ENCODE data around the gene URB2. TPM values are rescaled to one million over a fixed set of nuclear protein-coding genes. Genes with fewer than 3 reads are reported as not detected.

Gene URB2
- total and polyA plus RNA-seq, 5 experiments from 2014 or later = 5.7 to 13.2 (median 8.5) TPM

DNA sequence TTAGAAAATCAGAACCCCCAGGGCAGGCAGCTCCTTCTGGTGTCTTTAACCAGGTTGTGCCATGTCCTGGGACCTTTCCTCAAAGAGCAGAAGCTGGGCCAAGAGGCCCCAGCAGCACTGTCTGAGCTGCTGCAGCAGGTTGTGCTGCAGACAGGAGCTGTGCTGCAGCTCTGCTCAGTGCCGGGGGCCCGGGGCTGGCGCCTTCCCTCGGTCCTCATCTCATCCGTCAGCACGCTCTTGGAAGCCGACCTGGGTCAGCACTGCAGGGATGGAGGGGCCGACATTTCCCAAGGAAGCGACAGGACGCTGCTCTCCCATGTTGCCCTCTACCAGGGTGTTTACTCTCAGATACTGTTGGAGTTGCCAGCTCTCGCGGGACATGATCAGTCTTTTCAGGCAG, 11.7 kb downstream of the URB2 start:
- Mint-ChIP-seq H3K27ac (no peak overlapping the region), H3K36me3 (peaks cover 0 to 73% (median 28%) of the 10 kb centered on the region in 3 donors), H3K4me1 (peaks cover 2 to 24% (median 17%) of the 10 kb centered on the region in 4 donors), H3K4me3 (no peak overlapping the region), H3K9me3 (no peaks in the 10 kb centered on the region), H3K27me3 (no peaks in the 10 kb centered on the region)
- DNase-seq = no peak
- POLR2A ChIA-PET = interaction anchor here (0.6 kb wide), 2 partner anchors 14 to 251 kb away, joined by 3 read pairs; no protein-coding TSS in a partner anchor
- ATAC-seq = no peak

DNA sequence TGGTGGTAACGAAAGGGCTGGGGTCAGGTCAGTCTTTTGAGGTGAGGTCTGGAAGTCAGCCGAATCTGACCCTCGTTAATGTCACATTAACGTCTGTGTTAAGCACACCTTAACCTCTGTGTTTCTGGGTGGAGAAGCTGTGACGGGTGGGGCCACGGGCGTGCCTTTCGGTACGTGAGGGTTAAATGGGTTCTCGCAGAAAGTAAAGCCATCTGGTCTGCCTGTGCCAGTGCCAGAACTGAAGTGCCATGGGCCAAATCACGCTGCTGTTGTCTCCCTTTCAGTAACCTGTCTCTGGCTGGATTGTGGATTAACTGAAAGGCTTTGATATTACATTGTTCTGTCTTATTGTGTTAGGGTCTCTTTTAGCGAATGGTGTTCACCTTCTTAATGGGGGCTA, 14.4 kb downstream of the URB2 start:
- ATAC-seq (no peak), DNase-seq (no peak)
- POLR2A ChIA-PET = no interaction called here
- peaks cover 0 to 80% (median 26%) of the 10 kb centered on the region in 3 donors for H3K36me3 Mint-ChIP-seq
- H3K27me3 Mint-ChIP-seq = no peaks in the 10 kb centered on the region
- no peaks in the 10 kb centered on the region for H3K9me3 Mint-ChIP-seq
- peaks cover 11 to 24% (median 21%) of the 10 kb centered on the region in 4 donors for H3K4me1 Mint-ChIP-seq
- no peak overlapping the region for H3K4me3 Mint-ChIP-seq
- no peak overlapping the region for H3K27ac Mint-ChIP-seq

DNA sequence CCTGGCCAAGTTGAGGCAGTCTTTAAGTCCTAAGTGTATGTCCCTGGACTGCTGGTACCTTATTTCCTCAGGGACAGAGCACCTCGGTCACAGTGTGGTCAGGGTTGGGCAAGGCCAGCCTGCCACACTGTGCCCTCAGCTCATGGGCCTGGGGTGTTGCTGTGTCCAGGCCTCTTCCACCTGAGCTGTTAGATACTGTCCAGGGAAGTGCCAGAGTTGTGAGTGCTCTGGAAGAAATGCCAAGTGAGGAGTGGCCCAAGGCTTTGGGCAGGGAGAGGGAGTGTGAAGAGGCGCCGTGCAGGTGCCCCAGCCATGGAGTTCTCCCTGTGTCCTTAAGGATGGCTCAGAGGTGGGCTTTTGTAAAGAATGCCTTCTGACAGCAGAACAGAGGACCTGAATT, 15.3 kb downstream of the URB2 start:
- Mint-ChIP-seq H3K4me3 (no peak overlapping the region), H3K4me1 (peaks cover 11 to 26% (median 19%) of the 10 kb centered on the region in 4 donors), H3K36me3 (peaks cover 0 to 78% (median 21%) of the 10 kb centered on the region in 3 donors), H3K9me3 (no peaks in the 10 kb centered on the region), H3K27ac (no peak overlapping the region), H3K27me3 (no peaks in the 10 kb centered on the region)
- DNase-seq (no peak), ATAC-seq (no peak)
- POLR2A ChIA-PET = no interaction called here

DNA sequence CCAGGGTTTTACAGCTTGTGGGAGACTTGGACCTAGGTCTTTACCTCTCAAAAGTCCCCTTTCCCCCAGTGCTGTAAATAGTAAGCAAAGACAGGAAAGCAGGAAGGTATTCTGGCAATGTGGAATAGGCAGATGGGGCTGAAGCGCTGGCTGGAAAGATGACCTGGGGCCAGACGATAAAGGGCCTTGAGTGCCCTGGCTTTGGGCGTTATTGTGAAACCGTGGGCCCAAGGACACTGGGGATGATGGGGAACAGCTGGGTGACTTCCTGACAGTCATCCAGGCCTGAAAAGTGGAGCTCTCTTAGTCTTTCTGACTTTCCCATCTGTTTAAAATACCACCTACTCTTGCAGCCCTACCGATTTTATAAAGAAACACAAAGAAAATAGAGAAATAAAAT, 16.3 kb downstream of the URB2 start:
- Mint-ChIP-seq H3K9me3 (no peaks in the 10 kb centered on the region), H3K27me3 (no peaks in the 10 kb centered on the region), H3K4me3 (no peak overlapping the region), H3K27ac (no peak overlapping the region), H3K4me1 (peaks cover 11 to 26% (median 17%) of the 10 kb centered on the region in 4 donors), H3K36me3 (peaks cover 0 to 78% (median 14%) of the 10 kb centered on the region in 3 donors)
- ATAC-seq (no peak), DNase-seq (no peak)
- POLR2A ChIA-PET = no interaction called here

DNA sequence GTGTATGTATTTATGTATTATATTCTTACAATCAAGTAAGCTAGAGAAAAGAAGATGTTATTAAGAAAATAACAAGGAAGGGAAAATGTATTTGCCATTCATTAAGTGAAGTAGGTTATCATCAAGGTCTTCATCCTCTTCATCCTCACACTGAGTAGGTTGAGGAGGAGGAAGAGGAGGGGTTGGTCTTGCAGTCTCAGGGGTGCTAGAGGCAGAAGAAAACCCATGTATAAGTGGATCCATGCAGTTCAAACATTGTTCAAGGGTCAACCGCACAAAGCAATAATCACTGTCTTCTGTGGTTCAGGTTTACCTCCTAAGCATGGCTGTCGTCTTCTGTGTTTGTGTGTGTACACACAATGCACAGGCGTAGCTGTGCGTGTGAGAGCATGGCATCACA, 16.9 kb downstream of the URB2 start:
- POLR2A ChIA-PET = no interaction called here
- peaks cover 0 to 78% (median 8%) of the 10 kb centered on the region in 3 donors for H3K36me3 Mint-ChIP-seq
- peaks cover 11 to 26% (median 16%) of the 10 kb centered on the region in 4 donors for H3K4me1 Mint-ChIP-seq
- ATAC-seq (no peak), DNase-seq (no peak)
- H3K27me3 Mint-ChIP-seq = no peaks in the 10 kb centered on the region
- H3K27ac Mint-ChIP-seq = no peak overlapping the region
- no peaks in the 10 kb centered on the region for H3K9me3 Mint-ChIP-seq
- no peak overlapping the region for H3K4me3 Mint-ChIP-seq

DNA sequence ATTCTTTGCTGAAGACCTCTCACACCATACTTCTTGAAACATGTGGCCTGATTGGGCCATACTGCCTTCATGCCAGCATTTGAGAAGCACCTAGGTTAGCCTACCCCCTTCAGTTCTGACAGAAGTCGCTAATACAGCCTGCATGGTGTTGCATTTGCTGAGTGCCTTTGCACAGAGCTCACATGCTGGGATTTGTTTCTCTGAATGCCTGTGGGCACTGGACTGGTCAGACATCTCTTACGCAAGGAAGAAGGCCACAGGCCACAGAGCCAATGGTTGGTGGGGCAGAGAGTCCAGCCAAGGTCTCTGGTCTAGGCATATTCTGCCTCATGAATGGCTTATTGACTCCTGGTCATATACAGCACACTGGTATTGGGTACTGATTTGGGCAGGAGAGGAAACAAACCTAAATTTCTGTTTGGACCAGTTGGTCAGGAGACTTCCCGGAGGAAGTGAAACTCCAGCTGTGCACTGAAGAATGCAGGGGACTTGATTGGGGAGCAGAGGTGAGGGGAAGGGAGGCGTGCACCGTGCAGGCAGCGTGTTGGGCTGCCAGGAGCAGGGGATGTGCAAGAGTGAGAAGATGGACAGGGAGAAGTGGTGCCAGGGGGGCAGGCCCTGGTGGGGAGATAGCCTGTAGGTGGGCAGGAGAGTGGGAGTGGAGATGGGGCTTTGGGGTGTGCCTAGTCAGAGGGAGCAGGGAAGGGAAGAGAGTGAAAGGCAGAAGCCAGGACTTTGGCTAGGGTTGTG, 18.1 kb downstream of the URB2 start:
- no peaks in the 10 kb centered on the region for H3K9me3 Mint-ChIP-seq
- POLR2A ChIA-PET = no interaction called here
- H3K27ac Mint-ChIP-seq = peak overlapping the region in 3 of 10 donors; percentile 31 to 73 (median 35)
- H3K4me1 Mint-ChIP-seq = peaks cover 9 to 26% (median 15%) of the 10 kb centered on the region in 4 donors
- ATAC-seq (no peak), DNase-seq (no peak)
- H3K4me3 Mint-ChIP-seq = no peak overlapping the region
- peaks cover 0 to 75% (median 8%) of the 10 kb centered on the region in 3 donors for H3K36me3 Mint-ChIP-seq
- H3K27me3 Mint-ChIP-seq = no peaks in the 10 kb centered on the region

DNA sequence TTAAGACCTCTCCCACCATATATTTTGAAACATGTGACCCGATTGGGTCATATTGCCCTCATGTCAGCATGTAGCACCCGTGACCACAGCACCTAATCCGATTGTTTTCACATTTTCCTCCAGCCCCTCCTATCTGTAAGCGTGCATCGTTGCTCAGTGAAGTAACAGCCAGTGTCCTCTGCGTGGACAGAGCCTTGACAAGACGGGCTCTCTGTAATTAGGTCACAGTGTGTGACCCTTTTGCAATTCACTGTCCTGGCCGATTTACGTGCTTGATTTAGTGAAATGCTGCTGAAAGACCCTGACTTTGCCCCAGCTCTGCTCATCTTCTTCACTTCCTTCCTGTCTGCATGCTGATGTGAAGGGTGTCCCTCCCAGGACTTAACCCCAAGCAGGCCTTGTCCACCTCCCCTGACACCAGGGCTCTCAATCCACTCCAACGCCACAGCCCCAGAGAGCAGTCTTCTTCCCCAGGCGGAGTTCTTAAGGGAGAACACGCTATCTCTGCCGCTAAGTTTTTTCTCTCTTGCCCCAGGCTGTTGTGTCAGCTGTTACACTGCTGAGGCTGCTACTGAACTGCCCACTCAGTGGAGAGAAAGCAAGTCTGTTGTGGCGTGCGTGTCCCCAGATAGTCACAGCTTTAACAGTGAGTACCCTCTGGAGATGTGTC, 19.4 kb downstream of the URB2 start:
- peaks cover 0 to 77% (median 8%) of the 10 kb centered on the region in 3 donors for H3K36me3 Mint-ChIP-seq
- POLR2A ChIA-PET = interaction anchor here (0.7 kb wide), 1 partner anchor 18 kb away, joined by 3 read pairs; no protein-coding TSS in a partner anchor

DNA sequence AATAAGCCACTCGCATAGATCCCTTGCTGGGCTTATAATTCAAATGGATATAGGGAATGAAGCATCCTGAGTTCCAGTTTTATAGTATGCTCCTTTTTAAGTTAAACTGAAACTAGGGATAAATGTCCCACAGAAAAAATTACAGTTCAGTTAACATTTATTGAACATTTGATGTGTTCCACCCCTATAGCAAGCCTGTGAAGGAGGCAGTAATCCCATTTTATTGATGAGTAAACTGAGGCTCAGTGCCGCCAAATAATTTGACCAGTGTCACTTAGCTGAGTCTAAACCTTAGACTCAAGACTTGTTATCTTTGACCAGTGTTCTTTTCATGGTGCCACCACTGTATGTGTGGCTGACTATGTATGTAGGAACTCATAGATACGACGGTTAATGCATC, 22.4 kb downstream of the URB2 start:
- Mint-ChIP-seq H3K36me3 (peaks cover 3 to 90% (median 10%) of the 10 kb centered on the region in 3 donors), H3K4me1 (peaks cover 0 to 9% (median 7%) of the 10 kb centered on the region in 4 donors), H3K9me3 (no peaks in the 10 kb centered on the region), H3K4me3 (no peak overlapping the region), H3K27me3 (no peaks in the 10 kb centered on the region), H3K27ac (no peak overlapping the region)
- ATAC-seq (no peak), DNase-seq (no peak)
- POLR2A ChIA-PET = no interaction called here

More for the DNA sequence above, 19.4 kb downstream of the URB2 start:
- no peak for ATAC-seq
- no peak for DNase-seq
- H3K4me1 Mint-ChIP-seq = peaks cover 5 to 21% (median 14%) of the 10 kb centered on the region in 4 donors
- H3K27me3 Mint-ChIP-seq = no peaks in the 10 kb centered on the region
- H3K9me3 Mint-ChIP-seq = no peaks in the 10 kb centered on the region
- peak overlapping the region in 3 of 10 donors; percentile 41 to 78 (median 53) for H3K27ac Mint-ChIP-seq
- H3K4me3 Mint-ChIP-seq = no peak overlapping the region

DNA sequence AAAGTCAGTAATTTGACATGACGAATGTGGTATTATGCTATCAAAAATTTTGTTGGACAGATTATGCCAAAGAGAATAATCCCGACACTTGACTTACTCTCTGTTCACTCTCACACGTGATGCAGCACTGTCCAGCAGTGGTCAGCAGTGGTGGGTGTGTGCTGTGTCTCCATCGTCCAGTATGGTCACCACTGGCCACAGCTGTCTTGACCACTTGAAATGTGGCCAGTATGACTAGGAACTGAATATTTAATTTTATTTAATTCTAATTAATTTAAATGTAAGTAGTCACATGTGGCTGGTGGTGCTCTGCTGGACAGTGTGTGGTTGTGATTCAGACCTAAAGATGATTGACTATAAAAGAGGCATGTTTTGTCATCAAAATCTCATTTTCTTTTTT, 24.0 kb downstream of the URB2 start:
- Mint-ChIP-seq H3K27ac (no peak overlapping the region), H3K36me3 (peaks cover 3 to 89% (median 10%) of the 10 kb centered on the region in 3 donors), H3K4me3 (no peak overlapping the region), H3K27me3 (no peaks in the 10 kb centered on the region), H3K4me1 (peaks cover 0 to 6% (median 1%) of the 10 kb centered on the region in 4 donors), H3K9me3 (no peaks in the 10 kb centered on the region)
- POLR2A ChIA-PET = no interaction called here
- DNase-seq (no peak), ATAC-seq (no peak)

DNA sequence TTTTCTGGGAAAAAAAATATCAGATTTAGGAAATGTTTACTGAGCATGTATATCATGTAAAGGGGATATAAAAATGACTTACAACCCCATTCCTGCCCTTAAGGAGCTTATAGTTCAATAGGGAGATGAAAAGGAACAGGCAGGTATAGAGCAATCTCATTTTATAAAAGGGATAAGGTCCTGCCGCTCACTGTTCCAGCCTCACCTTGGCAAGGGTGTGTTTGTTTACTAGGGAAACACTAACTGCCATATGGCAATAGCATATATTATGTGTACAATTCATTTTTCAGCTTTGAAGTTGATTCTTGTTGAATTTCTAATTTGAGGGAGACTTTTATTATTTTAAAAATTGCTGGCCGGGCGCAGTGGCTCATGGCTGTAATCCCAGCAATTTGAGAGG, 25.5 kb downstream of the URB2 start:
- POLR2A ChIA-PET = no interaction called here

DNA sequence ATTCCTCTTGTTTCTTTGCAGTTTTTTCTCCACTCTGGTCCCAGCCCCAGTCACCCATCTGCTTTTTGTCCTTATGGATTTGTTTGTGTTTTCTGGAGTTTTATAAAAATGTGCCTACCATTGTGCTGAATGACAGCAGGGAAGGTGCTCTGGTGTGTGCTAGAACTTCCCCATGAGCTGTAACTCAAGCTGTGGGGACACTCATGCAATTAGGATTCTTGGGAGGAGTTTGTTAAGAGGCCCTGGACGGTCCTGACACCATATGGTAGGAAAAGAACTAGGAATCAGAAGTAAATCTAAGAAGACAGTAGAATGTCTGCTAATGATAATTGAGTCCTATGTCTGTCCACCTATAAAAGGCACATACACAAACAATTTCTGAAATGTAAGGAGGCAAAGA, 27.4 kb downstream of the URB2 start:
- ATAC-seq (no peak), DNase-seq (no peak)
- peak overlapping the region in 2 of 10 donors; percentile 38 to 45 for H3K27ac Mint-ChIP-seq
- H3K36me3 Mint-ChIP-seq = peaks cover 2 to 90% (median 3%) of the 10 kb centered on the region in 3 donors
- POLR2A ChIA-PET = no interaction called here
- no peaks in the 10 kb centered on the region for H3K9me3 Mint-ChIP-seq
- peaks cover 0 to under 1% (median 0%) of the 10 kb centered on the region in 4 donors for H3K4me1 Mint-ChIP-seq
- no peaks in the 10 kb centered on the region for H3K27me3 Mint-ChIP-seq
- no peak overlapping the region for H3K4me3 Mint-ChIP-seq

More for the DNA sequence above, 25.5 kb downstream of the URB2 start:
- Mint-ChIP-seq H3K4me3 (no peak overlapping the region), H3K36me3 (peaks cover 3 to 89% (median 6%) of the 10 kb centered on the region in 3 donors), H3K4me1 (no peaks in the 10 kb centered on the region), H3K27me3 (no peaks in the 10 kb centered on the region), H3K9me3 (no peaks in the 10 kb centered on the region), H3K27ac (no peak overlapping the region)
- ATAC-seq = no peak
- no peak for DNase-seq

DNA sequence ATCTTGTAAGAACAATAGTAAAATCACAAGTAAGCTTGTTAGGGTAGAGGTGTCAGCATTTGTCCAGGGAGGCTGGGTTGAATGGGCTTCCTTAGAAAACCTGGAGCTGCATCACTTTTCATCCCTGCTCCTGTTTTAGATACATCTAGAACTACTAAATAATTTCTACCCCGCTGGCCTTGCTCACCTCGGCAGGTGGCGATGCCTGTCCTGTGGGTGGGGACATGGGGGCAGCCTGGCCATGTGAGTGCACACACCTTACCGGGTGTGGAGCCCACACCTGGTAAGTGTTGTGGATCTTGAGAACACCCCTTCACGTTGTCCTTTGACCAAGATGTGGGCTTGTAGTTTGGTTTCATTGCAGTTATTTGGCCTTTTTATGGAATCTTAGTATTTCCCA, 29.7 kb downstream of the URB2 start:
- POLR2A ChIA-PET = no interaction called here
- Mint-ChIP-seq H3K4me1 (peaks cover 0 to 2% (median 0%) of the 10 kb centered on the region in 4 donors), H3K27me3 (no peaks in the 10 kb centered on the region), H3K9me3 (no peaks in the 10 kb centered on the region), H3K36me3 (peaks cover 3 to 85% (median 8%) of the 10 kb centered on the region in 3 donors), H3K27ac (peak overlapping the region in 1 of 10 donors; percentile 36), H3K4me3 (no peak overlapping the region)
- no peak for ATAC-seq
- no peak for DNase-seq
